DLD1 (cell line): Measurements from ENCODE around the gene SPATS2L.

Experiments used
- in situ Hi-C: cut with HindIII; loops from 2 replicates; pipeline ENCODE4 v1.10.0; 2017; ENCODE audit warnings: low sequenced_read_pairs

SPATS2L gene

DNA sequence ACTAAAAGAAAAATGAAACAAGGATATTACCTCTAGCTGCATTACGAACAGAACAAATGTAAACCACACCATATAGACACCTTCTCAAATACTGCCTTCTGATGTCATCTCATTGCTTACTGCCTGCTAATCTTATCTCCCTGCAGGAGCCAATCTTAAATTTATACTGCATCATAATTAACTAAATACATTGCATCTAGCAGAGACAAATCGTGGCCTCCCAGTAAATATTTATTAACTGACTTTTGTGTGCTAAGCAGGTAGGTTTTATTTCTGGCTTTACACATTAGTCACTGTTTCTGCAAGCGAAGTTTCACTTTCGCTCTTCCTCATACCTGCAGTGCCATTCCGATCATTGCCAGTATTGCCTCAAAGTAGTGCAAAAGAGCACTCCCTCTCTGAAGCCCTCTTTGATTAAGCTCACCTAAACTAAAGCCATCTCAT, 67.5 kb downstream of the SPATS2L start:
- in situ Hi-C loops: no loop called here

DNA sequence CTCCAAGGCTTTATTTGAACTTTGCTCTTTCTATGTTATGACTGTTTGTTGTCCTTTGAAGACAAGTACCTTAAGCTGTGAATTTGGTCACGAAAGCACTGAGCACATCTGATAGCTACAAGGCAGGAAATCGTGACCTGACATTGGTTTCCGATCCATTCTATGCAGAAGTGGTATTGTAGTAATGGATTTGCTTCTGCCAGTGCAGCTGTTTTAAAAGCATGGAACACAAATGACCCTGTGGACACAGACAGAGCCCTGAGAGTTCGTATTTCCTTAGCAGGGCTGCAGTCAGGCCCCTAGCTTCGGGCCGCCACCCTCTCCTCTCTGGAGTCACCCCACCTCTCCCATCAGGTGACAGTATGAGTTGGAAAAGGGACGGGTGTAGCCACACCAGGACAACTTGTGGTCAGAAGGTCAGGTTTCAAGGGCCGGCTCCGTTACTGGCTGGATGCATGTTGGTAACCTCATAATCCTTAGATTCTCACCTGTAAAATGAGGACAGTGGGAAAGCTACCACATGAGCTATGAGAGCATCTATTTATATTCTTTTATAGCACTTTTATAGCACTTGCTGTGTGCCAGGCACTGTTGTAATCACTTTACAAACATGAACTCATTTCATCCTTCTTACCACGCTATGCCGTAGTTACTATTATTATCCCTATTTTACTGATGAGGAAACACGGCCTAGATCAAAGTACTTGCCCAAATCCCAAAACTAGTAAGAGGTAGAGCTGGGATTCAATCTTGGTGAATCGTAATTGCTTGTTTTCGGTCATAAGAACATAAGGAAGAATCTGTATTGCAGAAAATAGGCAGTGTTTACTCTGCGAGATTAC, 70.2 kb downstream of the SPATS2L start:
- in situ Hi-C loops: no loop called here

DNA sequence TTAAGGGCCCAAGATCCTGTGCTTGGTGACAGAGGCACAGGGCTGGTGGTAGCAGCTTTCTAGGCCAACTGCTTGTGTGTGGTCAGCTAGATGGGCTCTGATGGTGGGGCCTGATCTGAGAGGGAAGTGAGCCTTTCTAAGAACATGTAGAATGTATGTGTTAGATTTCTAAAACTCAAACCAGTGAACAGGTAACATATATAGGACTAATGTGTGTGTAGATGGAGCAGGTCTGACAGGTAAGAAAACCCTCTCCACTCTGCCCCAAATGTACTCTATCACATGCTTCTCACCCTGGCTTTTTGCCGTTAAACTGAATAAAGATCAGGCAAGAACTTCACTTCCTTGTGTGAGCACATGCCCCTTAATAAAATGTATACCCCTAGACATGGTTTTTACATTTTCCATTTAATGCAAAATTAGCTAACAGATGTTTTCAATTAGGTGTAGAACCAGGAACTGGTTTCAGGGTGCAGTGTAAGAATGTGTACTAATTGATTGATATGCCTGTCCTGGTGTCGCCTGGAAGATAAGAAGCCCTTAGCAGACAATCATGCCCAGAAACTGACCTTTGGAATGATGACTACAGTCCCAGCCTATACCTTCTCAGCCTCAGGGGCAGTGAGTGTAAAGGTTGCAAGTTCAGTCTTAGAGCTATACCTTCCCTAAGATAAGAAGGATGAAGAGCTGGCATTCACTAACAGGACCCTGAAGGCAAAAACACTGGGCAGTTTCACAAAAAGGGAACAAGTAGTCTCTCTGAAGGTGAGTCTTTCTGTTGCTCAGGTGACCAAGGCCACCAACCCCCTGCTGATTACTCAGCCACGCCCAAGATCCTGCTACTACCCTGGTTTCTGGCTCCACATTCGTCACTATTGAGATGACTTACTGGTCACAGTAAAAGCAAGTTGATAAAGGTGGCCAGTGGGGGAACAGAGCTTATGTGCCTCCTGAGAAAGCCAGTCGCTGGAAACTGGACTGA, 71.2 kb downstream of the SPATS2L start:
- in situ Hi-C loops: no loop called here

DNA sequence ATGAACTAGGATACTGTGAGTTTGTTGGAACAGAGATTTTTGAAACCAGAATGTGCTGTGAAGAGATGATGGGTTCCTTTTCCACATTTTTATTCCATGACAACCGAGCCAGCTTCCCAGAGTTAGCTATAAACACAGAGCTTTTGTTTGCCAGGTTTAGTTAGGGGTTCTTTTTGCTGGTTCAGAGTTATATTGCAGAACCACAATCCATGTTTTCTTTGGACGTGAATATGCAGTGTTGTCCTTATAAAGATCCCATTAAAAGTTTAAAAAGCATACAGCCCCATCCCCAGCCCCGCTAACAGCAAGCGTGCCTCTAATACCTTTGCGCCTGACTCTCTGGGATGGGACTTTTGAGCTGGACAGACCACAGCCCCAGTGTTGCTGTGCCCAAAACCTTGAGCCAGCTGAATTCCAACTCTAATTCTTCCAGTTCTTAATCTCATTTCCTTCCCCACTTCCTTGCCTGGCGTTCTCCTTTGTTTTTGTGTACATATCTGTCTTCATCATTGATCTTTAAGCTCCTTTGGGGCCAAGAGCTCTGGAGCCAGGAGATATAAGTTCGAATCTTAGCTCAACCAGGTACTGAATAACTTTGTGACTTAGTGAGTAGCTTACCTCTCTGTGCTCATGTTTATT, 72.3 kb downstream of the SPATS2L start:
- in situ Hi-C loops: no loop called here

DNA sequence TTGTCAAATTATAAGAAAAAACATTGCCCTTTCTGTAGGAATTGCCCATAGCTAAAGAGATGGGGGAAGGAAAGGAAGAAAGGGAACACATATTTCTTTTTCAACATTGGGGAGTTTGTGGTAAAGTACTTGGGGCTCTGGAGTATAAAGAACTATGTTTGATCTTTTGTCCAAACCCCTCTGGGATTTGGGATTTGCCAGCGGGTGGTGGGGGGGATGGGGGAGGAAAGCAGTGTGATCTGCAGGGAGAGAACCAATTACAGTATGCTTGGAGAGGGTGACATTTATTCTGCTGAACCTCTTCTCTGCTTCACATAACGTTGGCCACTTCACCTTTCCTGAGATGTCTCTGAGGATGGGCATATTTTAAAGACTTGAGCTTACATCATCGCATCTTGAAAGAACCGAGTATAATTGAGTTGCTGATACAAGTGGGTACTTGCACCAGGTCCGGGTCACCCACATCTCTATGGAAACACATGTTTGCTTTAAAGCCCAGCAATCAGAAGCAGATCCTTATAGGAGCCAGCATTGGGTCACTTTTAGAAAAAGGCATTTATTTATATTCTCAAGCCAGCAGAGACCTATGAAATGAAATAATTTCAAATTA, 73.1 kb downstream of the SPATS2L start:
- in situ Hi-C loops: no loop called here

DNA sequence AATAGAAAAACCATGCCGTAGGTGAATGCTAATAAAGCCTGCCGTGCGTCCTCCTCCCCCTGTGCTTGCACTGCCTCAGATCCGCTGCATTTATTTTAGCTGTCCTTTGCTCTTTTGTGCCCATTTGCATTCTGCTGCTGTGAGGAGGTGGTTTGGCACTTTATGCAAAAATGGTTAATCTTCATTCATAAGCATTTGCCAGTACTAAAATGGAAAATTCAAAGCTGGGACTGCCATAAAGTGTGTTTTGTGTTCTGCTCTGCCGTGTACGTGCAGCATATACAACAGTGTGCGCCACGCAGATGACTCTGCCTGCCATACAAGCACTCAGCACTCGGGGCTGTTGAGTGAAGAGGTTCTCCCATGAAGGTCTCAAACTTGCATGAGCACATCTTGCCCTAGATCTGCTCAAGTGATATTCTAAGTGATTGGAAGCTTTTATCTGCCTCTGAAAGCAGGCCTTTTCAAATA, 73.6 kb downstream of the SPATS2L start:
- in situ Hi-C loops: no loop called here

DNA sequence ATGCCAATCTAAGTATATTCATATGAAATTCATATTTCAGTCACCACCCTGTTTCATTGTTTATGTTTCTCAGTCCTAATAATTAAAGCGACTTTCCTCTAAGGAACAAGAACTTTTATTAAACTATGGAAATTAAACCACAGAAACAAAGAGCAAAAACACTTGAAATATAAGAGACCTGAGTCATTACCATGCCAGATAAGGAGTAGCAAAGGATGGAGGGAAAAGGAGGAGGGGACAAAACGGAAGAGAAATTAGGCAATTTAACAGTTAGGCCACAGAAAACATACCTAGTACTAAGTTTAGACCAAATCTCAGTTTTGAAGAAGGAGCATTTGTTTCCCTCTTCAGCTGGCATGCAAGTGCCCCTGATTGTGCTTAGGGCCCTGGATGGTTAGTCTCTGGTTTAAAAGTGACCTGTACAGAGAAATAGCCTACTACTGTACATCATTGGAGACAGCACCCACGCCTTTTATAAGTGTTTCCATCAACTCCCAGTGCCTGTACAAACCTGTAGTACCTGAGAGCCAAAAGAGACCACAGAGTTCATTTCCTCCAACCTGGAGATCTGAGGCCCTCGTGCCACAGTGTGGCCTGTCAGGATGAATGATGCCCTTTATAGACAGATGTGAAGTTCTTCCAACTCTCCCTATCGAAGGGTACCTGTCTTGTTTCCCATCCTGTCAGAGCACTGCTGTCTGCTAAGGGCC, 74.5 kb downstream of the SPATS2L start:
- in situ Hi-C loops: no loop called here

DNA sequence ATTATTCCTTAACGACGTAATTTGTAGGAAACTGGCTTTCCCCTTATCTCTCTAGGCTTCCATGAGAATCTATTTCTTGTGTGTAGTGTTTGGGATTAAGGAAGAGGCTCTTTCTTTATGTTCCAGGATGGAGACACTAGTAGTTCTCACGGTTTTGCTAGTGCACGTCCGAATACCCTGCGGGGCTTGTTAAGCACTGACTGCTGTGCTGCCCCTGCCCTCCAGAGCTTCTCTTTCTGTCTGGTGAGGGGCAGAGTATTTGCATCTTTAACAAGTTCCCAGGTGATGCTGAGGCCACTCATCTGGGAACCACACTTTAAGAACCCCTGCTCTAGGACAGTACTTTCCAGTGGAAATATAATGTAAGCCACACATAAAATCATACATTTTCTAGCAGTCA, 76.4 kb downstream of the SPATS2L start:
- in situ Hi-C loops: no loop called here

DNA sequence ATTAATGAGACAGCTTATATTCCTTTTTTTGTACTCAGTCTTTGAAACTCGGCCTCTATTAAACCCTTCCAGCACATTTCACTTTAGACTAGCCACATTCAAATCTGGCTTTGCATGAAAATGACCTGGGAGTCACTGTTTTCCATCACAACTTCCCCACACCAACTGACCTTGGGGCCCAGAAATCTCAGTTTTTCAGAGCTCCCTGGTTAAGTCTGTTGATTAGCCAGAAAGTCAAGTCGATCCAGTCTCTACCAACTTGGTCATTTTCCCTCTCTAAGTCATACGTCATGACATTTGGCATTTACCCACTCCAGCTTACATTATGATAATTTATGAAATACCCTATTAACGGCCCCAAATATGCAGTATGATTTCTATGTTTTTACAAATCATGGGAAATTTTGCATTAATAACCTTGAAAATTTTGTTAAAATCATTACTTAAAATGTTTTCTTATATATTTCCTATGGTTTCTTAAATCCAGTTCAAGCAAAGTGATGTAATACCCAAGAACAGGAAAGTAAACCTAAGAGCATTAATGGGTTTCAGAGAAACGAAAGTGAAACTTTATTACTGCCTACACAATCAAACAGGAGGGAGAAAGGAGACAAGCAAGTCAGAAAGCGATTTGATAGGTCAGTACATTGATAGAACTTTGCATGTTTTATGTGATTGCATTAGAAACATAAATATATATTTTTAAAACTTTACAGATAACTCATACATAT, 77.1 kb downstream of the SPATS2L start:
- in situ Hi-C loops: no loop called here

DNA sequence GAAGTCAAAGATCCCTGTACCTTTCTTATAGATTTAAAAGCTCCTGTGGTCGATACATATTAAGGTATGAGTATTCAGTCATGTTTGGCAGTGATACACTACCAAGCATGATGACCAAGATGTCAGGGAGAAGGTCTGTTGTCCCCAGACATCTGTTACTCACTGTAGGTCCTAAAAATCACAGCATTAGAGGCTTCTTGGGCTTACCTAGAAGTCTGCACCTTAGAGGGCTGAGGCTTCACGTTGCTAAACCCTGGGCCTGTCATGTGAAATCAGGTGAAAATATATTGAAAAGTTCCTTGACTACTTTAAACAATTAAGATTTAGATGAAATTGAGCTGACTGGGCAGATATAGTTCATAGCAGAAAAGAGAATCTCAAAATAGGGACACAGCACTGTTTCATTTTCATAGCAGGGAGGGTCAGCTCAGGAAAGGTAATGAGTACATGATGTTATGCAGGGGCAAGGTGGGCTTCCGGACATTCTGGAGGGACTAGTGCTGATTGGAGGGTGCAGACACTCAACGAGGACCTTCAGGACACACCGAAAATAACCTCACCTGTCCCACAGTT, 78.7 kb downstream of the SPATS2L start:
- in situ Hi-C loops: no loop called here

DNA sequence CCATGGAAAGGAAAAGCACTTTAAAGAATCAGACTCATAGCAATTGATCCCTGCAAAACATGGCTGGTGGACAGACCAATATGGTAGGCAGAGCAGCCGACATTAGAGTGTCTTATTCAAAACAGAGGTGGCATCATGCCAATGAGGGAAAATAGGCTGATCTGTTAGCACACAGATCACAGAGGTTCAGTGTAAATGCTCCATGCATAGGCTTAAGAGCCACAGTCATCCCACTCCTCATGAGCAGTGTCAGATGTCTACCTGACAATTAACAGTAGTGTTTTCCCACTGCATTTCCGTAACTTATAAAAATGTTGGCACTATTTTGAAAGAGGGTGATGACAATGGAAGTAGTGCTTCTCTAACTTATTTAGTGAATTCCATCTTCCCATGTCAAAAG, 86.7 kb downstream of the SPATS2L start:
- in situ Hi-C loops: no loop called here

DNA sequence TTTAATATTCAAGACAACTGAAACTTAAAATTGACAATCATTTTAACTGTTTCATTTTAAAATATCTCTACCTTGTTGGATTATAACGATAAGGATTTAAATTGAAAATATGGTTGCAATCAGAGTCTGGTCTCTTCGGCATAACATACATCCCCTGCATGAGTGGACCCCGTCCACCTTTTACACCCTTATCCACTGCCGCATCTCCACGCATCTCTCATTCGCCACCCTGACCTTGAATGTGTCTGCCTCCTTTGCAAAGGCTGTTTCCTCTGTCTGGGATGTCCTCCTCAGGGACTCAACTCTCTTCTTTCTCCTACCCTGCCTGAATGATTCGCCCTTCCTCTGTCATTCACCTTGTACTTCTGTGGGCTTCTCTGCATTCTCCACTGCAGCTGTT, 87.6 kb downstream of the SPATS2L start:
- in situ Hi-C loops: no loop called here

DNA sequence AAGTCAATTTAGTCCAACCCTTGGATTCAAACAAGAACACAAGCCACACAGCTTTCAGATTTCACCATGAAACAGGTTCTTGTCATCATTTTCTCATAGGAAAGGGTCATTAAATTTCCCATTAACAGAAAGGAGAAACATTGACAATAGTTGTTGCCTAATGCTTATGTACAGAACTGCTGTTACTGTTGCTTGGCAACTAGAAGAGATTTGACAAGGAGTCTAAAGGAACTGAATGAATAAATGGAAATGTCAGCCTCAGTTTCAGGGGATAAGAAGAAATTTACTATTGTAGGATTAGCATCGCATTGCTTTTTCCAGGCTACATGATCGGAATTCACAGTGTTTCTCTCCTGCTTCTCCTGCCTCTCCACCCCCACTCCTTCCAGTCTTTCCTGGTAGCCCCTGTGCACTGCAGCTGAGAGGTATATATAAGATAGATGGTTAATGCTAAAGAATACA, 90.3 kb downstream of the SPATS2L start:
- in situ Hi-C loops: no loop called here

DNA sequence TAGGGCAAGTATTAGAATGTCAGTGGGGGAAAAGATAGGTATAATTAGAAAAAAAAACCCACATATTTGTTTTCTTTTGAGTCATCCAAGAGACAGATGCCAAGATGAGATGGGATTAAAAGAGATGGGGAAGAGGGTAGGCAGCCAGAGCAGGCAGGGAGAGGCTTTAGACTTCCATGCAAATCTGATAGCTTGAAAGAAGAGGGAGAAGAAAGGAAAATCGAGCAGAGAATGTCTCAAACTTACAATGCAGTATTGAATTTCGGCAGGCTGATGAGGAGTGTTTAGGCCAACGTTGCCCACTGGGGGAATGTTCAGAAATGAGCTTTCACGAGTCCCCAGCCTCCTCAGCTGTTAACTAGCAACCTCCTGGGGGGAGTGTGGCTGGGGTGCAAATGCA, 91.3 kb downstream of the SPATS2L start:
- in situ Hi-C loops: no loop called here

DNA sequence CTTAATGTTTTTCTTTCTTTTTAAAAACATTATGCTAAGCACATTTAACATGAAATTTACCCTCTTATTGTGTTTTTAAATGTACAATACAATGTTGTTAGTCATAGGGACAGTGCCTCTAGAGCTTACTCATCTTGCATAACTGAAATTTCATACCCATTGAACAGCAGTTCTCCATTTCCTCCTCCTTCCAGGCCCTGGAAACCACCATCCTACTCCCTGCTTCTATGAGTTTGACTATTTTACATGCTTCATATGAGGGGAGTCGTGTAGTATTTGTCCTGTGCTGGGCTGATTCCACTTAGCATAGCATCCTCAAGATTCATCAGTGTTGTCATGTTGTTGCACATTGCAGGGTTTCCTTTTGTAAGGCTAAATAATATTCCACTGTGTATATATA, 92.6 kb downstream of the SPATS2L start:
- in situ Hi-C loops: no loop called here

DNA sequence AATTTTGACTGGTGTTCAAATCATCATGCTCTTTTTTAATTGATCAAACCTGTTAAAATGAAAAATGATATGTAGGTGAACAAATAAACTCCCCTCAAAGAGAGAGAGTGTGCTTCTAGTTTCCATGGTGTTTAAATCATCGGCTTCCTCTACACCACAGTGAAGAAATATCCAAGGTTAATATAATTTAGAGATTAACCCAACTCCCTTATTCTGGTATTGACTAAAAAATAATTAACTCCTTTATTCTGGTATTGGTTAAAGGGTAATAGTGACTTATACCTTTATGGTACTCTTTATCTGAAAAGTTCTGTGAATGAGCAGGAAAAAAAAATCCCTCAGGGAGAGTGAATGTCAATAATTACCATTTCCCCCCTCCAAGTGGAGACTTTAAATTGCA, 93.1 kb downstream of the SPATS2L start:
- in situ Hi-C loops: no loop called here

DNA sequence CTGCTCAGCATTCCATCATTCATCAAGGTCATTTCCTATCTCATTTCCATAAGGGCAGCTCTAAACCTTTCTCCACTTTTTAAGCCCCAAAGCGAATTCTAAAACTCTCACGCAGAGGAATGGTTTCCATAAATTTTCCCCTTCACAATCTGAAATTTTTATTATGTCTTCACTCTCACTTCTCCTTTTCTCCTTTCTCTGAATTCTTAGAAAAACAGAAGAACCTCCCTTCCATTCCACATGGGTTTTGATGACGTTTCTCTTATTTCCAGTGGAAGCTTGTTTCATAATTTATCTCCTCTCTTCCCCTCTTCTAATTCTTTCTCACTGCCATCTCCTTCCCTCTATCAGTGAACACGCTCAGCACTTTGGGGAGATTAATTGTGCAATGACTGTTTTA, 97.3 kb downstream of the SPATS2L start:
- in situ Hi-C loops: no loop called here

DNA sequence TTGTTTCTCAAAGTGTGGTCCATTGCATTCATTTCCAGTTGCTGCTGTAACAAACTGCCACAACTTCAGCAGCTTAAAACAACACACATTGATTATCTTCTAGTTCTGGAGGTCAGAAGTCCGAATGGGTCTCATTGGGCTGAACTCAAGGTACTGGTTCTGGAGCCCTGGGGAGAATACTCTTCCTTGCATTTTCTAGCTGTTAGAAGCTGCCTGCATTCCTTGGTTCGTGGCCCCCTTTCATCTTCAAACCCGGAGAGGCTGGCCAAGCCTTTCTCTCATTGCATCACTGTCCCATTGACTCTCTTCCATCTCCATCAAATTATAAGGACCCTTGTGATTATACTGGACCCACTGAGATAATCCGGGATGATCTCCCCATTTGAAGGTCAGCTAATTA, 98.1 kb downstream of the SPATS2L start:
- in situ Hi-C loops: no loop called here
